ENCODE data around the gene PDZD4.

PDZD4 gene

GRCh38 chrX:153786669-153787068 lies 43.7 kb downstream of the PDZD4 start:
- DNase-seq (ENCODE audit: low spot score), result no peak

- DNase-seq (ENCODE audit: low spot score), result no peak
Measured at GRCh38 chrX:153784325-153784967, 45.9 kb downstream of the PDZD4 start.

- no peak for DNase-seq (ENCODE audit: low spot score)
Measured at GRCh38 chrX:153783378-153784013, 46.8 kb downstream of the PDZD4 start.

GRCh38 chrX:153782871-153783270 lies 47.5 kb downstream of the PDZD4 start:
- DNase-seq (ENCODE audit: low spot score), result no peak

- DNase-seq (ENCODE audit: low spot score), result peak; percentile 49
Measured at GRCh38 chrX:153782313-153782712, 48.0 kb downstream of the PDZD4 start.

GRCh38 chrX:153781428-153782047 lies 48.8 kb downstream of the PDZD4 start:
- DNase-seq (ENCODE audit: low spot score), result no peak

- no peak for DNase-seq (ENCODE audit: low spot score)
Measured at GRCh38 chrX:153780678-153781427, 49.5 kb downstream of the PDZD4 start, which contains the start of gene SRPK3. Gene SRPK3, plus strand, starts transcription at chrX:153781041. Its CDS starts 46 bp downstream, at chrX:153781087.

GRCh38 chrX:153779891-153780677 lies 50.3 kb downstream of the PDZD4 start:
- no peak for DNase-seq (ENCODE audit: low spot score)

GRCh38 chrX:153778684-153779101 lies 51.7 kb downstream of the PDZD4 start:
- DNase-seq (ENCODE audit: low spot score), result no peak

GRCh38 chrX:153778181-153778580 lies 52.2 kb downstream of the PDZD4 start:
- DNase-seq (ENCODE audit: low spot score), result no peak

- no peak for DNase-seq (ENCODE audit: low spot score)
Measured at GRCh38 chrX:153777261-153778090, 52.9 kb downstream of the PDZD4 start.

- peak; percentile 36 for DNase-seq (ENCODE audit: low spot score)
Measured at GRCh38 chrX:153776611-153777045, 53.7 kb downstream of the PDZD4 start.

GRCh38 chrX:153776120-153776599 lies 54.2 kb downstream of the PDZD4 start:
- peak; percentile 3 for DNase-seq (ENCODE audit: low spot score)

- peak; percentile 2 for DNase-seq (ENCODE audit: low spot score)
Measured at GRCh38 chrX:153775293-153776119, 54.8 kb downstream of the PDZD4 start.

- DNase-seq (ENCODE audit: low spot score), result peak; percentile 1
Measured at GRCh38 chrX:153774576-153775292, 55.6 kb downstream of the PDZD4 start.

- DNase-seq (ENCODE audit: low spot score), result peak; percentile 3
Measured at GRCh38 chrX:153773741-153774575, 56.4 kb downstream of the PDZD4 start.

- DNase-seq (ENCODE audit: low spot score), result peak; percentile 6
Measured at GRCh38 chrX:153773218-153773611, 57.1 kb downstream of the PDZD4 start.
